ENCODE data around the gene CNGA2.

GRCh38 chrX:151773434-151773833 is 38.9 kb downstream of the CNGA2 start:
- no peak for TF ChIP-seq RAD21 (IDR thresholded peaks at IDR 0.05; ENCODE audit: low read length)
- no peak for TF ChIP-seq CTCF (conservative IDR thresholded peaks at IDR 0.05; ENCODE audit: low read depth, low read length)
- TF ChIP-seq, protein P1, sequence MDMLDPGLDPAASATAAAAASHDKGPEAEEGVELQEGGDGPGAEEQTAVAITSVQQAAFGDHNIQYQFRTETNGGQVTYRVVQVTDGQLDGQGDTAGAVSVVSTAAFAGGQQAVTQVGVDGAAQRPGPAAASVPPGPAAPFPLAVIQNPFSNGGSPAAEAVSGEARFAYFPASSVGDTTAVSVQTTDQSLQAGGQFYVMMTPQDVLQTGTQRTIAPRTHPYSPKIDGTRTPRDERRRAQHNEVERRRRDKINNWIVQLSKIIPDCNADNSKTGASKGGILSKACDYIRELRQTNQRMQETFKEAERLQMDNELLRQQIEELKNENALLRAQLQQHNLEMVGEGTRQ (IDR thresholded peaks at IDR 0.05; ENCODE audit: low read depth, low read length) = no peak

All from IMR-90 (cell line).